DMS53 treated with DMSO at 0.1 percent for 48 hours (cell line): Measurements from ENCODE around the gene AMIGO3.

Experiments used
- DNase-seq: peaks from one replicate; lab custom pipeline; 2025; ENCODE audit not compliant: unreplicated experiment; lab: John Stamatoyannopoulos, UW

AMIGO3 gene

DNA sequence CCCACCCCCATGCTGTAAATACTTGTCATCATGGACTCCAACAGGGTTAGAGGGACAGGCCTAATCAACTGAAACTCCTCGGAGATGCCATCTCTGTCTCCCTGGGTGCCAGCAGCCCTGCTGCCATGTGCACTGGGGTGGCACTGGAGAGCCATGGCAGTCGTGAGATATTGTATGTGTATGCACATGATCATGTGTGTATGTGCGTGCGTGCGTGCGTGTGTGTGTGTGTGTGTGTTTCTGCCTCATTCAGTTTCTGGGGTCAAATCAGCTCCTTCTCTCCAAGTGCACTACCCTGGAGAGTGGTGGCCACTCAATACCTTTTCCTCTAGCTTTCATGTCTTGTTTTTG, 48.6 kb downstream of the AMIGO3 start:
- DNase-seq = no peak

DNA sequence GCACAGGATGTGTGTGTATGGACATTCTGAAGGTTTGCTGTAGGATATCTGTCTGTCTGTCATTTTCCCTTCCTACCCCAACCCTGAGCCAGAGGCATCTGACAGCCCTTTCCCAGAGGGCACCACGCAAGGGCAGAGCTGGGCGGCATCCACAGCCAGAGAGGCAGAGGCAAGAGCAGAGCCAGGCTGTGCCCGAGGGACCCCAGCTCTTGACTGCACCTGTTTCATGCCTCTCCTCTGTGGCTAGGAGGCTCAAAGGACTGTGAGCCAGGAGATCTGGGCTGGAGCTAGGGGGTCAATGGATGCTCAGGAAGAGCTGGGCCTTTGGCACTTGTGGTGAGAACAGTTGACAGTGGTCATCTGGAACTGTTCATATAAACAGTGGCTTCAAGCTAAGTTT, 50.1 kb downstream of the AMIGO3 start:
- DNase-seq = no peak

DNA sequence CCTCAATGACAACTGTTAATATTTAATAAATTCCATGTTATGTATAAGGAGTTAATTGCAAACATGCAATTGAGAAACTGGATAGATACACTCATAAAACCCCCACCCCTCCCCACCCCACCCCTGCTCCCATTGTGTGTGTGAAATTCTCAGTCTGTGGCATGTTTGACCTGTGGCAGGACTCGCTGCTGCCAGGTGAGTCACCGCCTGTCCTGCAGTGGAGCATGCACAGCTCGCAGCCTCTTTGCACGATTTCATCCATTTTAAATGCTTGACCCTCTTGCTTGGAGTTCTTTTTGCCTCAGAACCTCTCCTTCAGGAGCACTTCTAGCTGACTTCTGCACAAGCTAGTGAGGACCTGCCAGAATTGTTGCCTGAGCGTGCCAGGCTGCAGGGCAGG, 50.6 kb downstream of the AMIGO3 start:
- no peak for DNase-seq

DNA sequence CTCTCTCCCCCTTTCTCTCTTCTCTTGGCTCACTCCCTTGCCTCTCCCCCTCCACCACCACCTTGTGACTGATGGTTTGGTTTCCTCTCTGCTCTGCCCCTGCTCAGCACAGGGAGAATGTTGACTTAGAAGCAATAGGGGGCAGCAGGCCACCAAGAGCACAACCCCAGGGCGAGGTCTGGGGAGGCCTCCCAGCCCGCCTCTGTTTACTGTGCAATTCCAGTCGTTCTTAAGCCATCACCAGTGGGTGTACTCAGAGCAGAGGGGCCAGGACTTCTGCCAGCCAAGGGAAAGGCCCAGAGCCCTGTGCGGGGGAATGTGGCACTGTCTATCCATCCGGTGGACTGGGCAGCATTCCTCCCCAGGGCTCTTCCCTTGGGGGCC, 51.1 kb downstream of the AMIGO3 start:
- DNase-seq = no peak

DNA sequence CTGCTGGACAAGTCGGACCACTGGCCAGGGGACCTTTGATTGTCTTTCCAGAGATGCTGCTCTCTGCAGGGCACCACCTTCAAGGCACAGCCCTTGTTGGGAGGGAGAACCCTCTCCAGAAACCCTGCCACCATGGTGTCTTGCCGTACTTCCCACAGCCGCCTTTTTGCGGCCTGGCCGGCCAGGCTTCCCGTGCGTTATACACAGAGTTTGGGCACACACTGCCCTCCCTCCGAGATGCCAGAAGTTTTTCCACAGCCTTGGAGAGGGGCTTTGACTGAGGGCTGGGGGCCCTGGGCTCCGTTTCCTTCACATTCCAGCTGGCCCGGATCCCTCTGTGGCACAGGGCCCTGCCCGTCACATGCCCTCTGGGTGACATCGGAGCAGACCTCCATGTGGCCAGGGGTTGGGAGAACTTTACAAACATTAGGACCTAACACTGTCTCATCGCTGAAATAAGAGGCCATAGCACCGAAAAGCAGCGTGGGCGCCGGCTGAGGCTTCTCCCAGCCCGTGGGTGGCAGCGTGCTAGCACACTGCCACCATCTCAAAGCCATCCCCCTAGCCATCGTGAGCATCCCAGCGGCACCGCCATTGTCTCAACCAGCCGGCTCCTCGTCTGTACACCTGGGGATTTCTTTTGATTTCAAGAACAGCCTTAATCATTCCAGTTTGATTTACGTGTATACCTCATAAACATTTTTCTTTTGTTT, 51.6 kb downstream of the AMIGO3 start:
- DNase-seq = no peak
